Breast epithelium (tissue), 4 donors: ENCODE measurements around the gene TMCC2. TPM values are rescaled to one million over a fixed set of nuclear protein-coding genes. Genes with fewer than 3 reads are reported as not detected.
A peak's percentile ranks its signal among the peaks of the same experiment; 100 is the strongest.

ENCODE experiments used
- DNase-seq, 2 donors: peaks; one replicate each; pipeline ENCODE4 v3.0.0-alpha.2; 2019; ENCODE audit warnings: low spot score in 2 of 2
- H3K27ac ChIP-seq, 2 donors: fragments of 200-600 bp; sonication (generic) in 1 of 2; one replicate each; pipeline ENCODE4 v1.5.1; 2016 to 2019; ENCODE audit warnings: mild to moderate bottlenecking in 1 of 2
- H3K27me3 ChIP-seq, 2 donors: fragments of 200-600 bp; sonication (generic) in 1 of 2; one replicate each; pipeline versions ENCODE4 v1.5.1 to v1.6.0; 2017 to 2019; ENCODE audit warnings: control low read depth in 1 of 2, mild to moderate bottlenecking in 1 of 2
- H3K36me3 ChIP-seq: fragments of 200-600 bp; one replicate; pipeline ENCODE4 v1.5.1; 2019
- H3K4me1 ChIP-seq, 2 donors: fragments of 200-600 bp; sonication (generic); one replicate each; pipeline ENCODE4 v1.5.1; 2016 to 2019; ENCODE audit warnings: control low read depth in 1 of 2
- H3K4me3 ChIP-seq, 3 donors: fragments of 200-600 bp; sonication (generic); 1 replicate in 2 of 3; 2 replicates in 1 of 3; pipeline ENCODE4 v1.5.1; 2016 to 2019; ENCODE audit warnings: mild to moderate bottlenecking in 3 of 3, moderate library complexity in 2 of 3
- H3K9me3 ChIP-seq, 2 donors: fragments of 200-600 bp; sonication (generic) in 1 of 2; one replicate each; pipeline ENCODE4 v1.5.1; 2016 to 2019; ENCODE audit warnings: control low read depth in 1 of 2
- CTCF ChIP-seq, 3 donors: fragments of 450-650 bp; IDR thresholded peaks; one replicate each; pipeline ENCODE4 v1.5.1; 2016 to 2017; ENCODE audit warnings: antibody characterized with exemption in 3 of 3, mild to moderate bottlenecking in 3 of 3, moderate library complexity in 3 of 3
- POLR2A ChIP-seq: fragments of 450-650 bp; IDR thresholded peaks from one replicate; pipeline ENCODE4 v1.6.1; 2016; ENCODE audit warnings: antibody characterized with exemption, mild to moderate bottlenecking, moderate library complexity
- POLR2AphosphoS5 ChIP-seq, 3 donors: sonication (generic); formaldehyde crosslinking; IDR thresholded peaks; one replicate each; pipeline ENCODE4 v1.6.1; 2017; ENCODE audit warnings: antibody characterized with exemption in 3 of 3
- intact Hi-C: fragments of 100-400 bp; cut with DNase I; formaldehyde crosslinking; loops from one replicate; pipeline ENCODE4 v1.15.1; 2023; ENCODE audit warnings: low total_unique reads
- total RNA-seq, 3 donors: library from RNA; depleted of rRNA; stranded (reverse); fragments of >200 nt; gene quantifications; one replicate each; pipeline ENCODE4 v1.1.0, GENCODE V29; 2016

TMCC2 gene
- total RNA-seq, 3 donors from 2014 or later, result 1.1 to 2.2 (median 2.0) TPM

- Histone ChIP-seq H3K27me3 (no peaks in the 10 kb centered on the region), H3K36me3 (no peaks in the 10 kb centered on the region), H3K27ac (no peak overlapping the region), H3K4me3 (no peak overlapping the region), H3K4me1 (no peaks in the 10 kb centered on the region), H3K9me3 (no peaks in the 10 kb centered on the region)
- intact Hi-C loops, result loop anchor here (1.0 kb wide), 1 partner anchor 17 kb away; no protein-coding TSS in a partner anchor
- no peak for DNase-seq
- TF ChIP-seq POLR2AphosphoS5 (IDR thresholded peaks at IDR 0.05) (no peak), POLR2A (no peak), CTCF (IDR thresholded peaks at IDR 0.05) (no peak)
Observed at GRCh38 chr1:205310976-205311704, 83.4 kb downstream of the TMCC2 start.

DNA sequence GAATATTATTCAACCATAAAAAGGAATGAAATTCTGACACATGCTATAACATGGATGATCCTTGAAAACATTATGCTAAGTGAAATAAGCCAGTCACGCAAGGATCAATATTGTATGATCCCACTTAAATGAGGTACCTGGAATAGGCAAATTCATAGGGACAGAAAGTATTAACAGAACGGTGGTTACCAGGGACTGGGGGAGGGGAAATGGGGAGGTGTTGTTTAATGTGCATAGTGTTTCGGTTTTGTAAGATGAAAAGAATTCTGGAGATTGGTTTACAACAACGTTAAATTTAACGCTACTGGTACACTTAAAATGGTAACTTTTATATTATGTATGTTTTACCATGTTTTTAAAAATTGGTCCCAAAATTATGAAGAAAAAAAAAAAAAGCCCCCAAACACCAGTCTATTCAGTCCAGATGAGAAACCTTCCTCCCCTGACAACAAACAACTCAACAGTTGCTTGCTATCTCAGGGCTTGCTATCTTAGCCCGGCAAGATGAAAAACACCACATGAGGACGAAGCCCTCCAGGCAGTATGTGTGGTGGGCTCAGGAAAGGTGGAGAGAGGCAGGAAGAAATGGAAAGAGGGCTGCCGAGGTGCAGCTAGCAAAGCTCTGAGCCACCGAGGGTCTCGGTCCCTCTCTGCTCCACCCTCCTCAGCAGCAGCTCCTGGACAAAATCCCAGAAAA lies 85.3 kb downstream of the TMCC2 start:
- Histone ChIP-seq H3K4me3 (no peak overlapping the region), H3K27ac (peak overlapping the region in 1 of 2 donors; percentile 28)

DNA sequence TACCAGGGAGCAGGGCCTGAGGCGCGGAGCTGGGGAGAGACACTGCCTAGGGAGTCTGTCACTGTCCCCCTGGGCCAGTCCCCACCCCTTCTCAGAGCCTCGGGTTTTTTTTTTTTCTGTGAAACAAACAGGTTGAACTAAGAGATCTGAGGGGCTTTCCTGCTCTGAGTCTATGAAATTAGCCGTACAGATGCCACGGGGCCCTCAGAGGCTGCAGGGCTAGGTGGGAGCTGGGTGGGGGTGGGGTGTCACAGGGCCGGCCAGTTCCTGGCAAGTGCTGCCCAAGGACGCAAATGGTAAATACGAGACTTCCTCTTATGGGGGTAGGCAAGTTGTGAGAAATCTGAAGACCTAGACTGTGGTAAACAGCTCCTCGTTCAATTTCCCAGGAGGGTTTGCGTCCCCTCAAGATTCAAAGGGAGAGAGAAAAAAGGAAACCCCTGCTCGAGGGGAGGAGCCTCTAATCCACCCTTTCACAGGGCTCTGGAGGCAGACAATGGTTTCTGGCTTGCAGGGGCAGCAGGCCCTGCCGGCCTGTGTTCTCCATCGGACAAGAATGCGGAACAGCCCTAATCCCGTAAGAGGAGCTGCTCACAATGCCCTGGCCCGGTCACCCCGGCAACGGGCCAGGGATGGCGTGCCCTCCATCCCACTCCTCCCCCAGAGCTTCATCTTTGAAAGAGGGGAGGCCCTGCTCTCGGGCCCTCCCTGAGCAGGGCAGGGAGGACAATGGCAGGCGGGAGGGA lies 86.0 kb downstream of the TMCC2 start:
- intact Hi-C loops, result no loop called here
- H3K4me3 ChIP-seq, result no peak overlapping the region

More for the DNA sequence above, 85.3 kb downstream of the TMCC2 start:
- H3K9me3 ChIP-seq, result no peaks in the 10 kb centered on the region
- no peaks in the 10 kb centered on the region for H3K36me3 ChIP-seq
- intact Hi-C loops, result no loop called here
- TF ChIP-seq CTCF (IDR thresholded peaks at IDR 0.05), result no peak
- TF ChIP-seq POLR2AphosphoS5 (IDR thresholded peaks at IDR 0.05), result no peak
- TF ChIP-seq POLR2A, result no peak
- H3K4me1 ChIP-seq, result peaks cover 0 to 12% of the 10 kb centered on the region in 2 donors
- DNase-seq, result no peak
- no peaks in the 10 kb centered on the region for H3K27me3 ChIP-seq

GRCh38 chr1:205315008-205315618 lies 87.4 kb downstream of the TMCC2 start:
- no peak for DNase-seq
- intact Hi-C loops, result no loop called here
- Histone ChIP-seq H3K27ac (no peak overlapping the region), H3K9me3 (no peaks in the 10 kb centered on the region), H3K4me1 (peaks cover 0 to 19% of the 10 kb centered on the region in 2 donors), H3K36me3 (no peaks in the 10 kb centered on the region), H3K4me3 (no peak overlapping the region), H3K27me3 (no peaks in the 10 kb centered on the region)
- no peak for TF ChIP-seq POLR2A

More for the DNA sequence above, 86.0 kb downstream of the TMCC2 start:
- TF ChIP-seq POLR2AphosphoS5 (IDR thresholded peaks at IDR 0.05) (no peak), CTCF (IDR thresholded peaks at IDR 0.05) (no peak), POLR2A (no peak)
- no peaks in the 10 kb centered on the region for H3K36me3 ChIP-seq
- DNase-seq, result no peak
- H3K27ac ChIP-seq, result peak overlapping the region; percentile 10 to 28
- H3K9me3 ChIP-seq, result no peaks in the 10 kb centered on the region
- peaks cover 0 to 19% of the 10 kb centered on the region in 2 donors for H3K4me1 ChIP-seq
- H3K27me3 ChIP-seq, result no peaks in the 10 kb centered on the region

GRCh38 chr1:205316161-205316566 lies 88.4 kb downstream of the TMCC2 start:
- intact Hi-C loops, result no loop called here
- no peak for DNase-seq
- peaks cover 0 to 19% of the 10 kb centered on the region in 2 donors for H3K4me1 ChIP-seq
- H3K27ac ChIP-seq, result no peak overlapping the region
- H3K9me3 ChIP-seq, result no peaks in the 10 kb centered on the region
- H3K36me3 ChIP-seq, result no peaks in the 10 kb centered on the region
- H3K27me3 ChIP-seq, result no peaks in the 10 kb centered on the region
- TF ChIP-seq POLR2A (no peak), CTCF (IDR thresholded peaks at IDR 0.05) (no peak), POLR2AphosphoS5 (IDR thresholded peaks at IDR 0.05) (no peak)
- no peak overlapping the region for H3K4me3 ChIP-seq
